CD4-positive, alpha-beta T cell treated with Interleukin-17A for 4 hours (primary cell): Measurements from ENCODE around the gene TMEM247.
"Not testable (repeated sequence)": the region's sequence is repeated elsewhere in the genome, so short reads cannot be mapped to it uniquely, and the experiment has no call there.

Source experiments
- DNase-seq: peaks from one replicate; pipeline ENCODE4 v3.0.0-alpha.2; 2020; ENCODE audit warnings: mixed read lengths

TMEM247 gene

GRCh38 chr2:46459694-46460093, 19.7 kb upstream of the TMEM247 start:
- no peak for DNase-seq

GRCh38 chr2:46460241-46460921, 19.0 kb upstream of the TMEM247 start:
- no peak for DNase-seq

GRCh38 chr2:46461011-46461674, 18.2 kb upstream of the TMEM247 start:
- peak; percentile 78 for DNase-seq

GRCh38 chr2:46461709-46462171, 17.6 kb upstream of the TMEM247 start:
- no peak for DNase-seq

GRCh38 chr2:46462936-46463335, 16.4 kb upstream of the TMEM247 start:
- no peak for DNase-seq

- no peak for DNase-seq
These were observed 10.2 kb upstream of the TMEM247 start for GRCh38 chr2:46469116-46469515.

GRCh38 chr2:46469700-46470099, 9.7 kb upstream of the TMEM247 start:
- DNase-seq = no peak

- DNase-seq = no peak
These were observed 9.2 kb upstream of the TMEM247 start for GRCh38 chr2:46470114-46470628.

- no peak for DNase-seq
These were observed 8.3 kb upstream of the TMEM247 start for GRCh38 chr2:46471019-46471583.

GRCh38 chr2:46471697-46472096, 7.7 kb upstream of the TMEM247 start:
- no peak for DNase-seq

GRCh38 chr2:46472165-46472564, 7.2 kb upstream of the TMEM247 start:
- DNase-seq = not testable (repeated sequence)

- DNase-seq = peak; percentile 43
These were observed 1.9 kb upstream of the TMEM247 start for GRCh38 chr2:46477462-46477861.

- DNase-seq = no peak
These were observed 1.4 kb upstream of the TMEM247 start for GRCh38 chr2:46477925-46478324.

GRCh38 chr2:46480562-46480961, 1.2 kb downstream of the TMEM247 start:
- DNase-seq = no peak

- no peak for DNase-seq
These were observed 2.1 kb downstream of the TMEM247 start for GRCh38 chr2:46481198-46482193.

GRCh38 chr2:46482490-46482889, 3.1 kb downstream of the TMEM247 start:
- DNase-seq = no peak

GRCh38 chr2:46485002-46485401, 5.6 kb downstream of the TMEM247 start:
- no peak for DNase-seq

- DNase-seq = no peak
These were observed 7.1 kb downstream of the TMEM247 start for GRCh38 chr2:46486436-46486835.

GRCh38 chr2:46487667-46488335, 8.4 kb downstream of the TMEM247 start:
- DNase-seq = no peak

- DNase-seq = no peak
These were observed 9.0 kb downstream of the TMEM247 start for GRCh38 chr2:46488389-46488788.

- no peak for DNase-seq
These were observed 10.2 kb downstream of the TMEM247 start for GRCh38 chr2:46489423-46490174.
